Activated T-cell treated with anti-CD3 and anti-CD28 coated beads, Interleukin-2, amount 50 U/mL, for 1 hour (primary cell): ENCODE measurements around the gene TAF1L.
"Not testable (repeated sequence)": the region's sequence is repeated elsewhere in the genome, so short reads cannot be mapped to it uniquely, and the experiment has no call there.

Experiments
- DNase-seq: peaks from one replicate; pipeline ENCODE4 v3.0.0-alpha.2; 2020

The TAF1L gene

GRCh38 chr9:32635362-32635761, at the start of gene TAF1L:
TSS of gene TAF1L (minus strand) at chr9:32635669. CDS start at chr9:32635579, 90 bp downstream.
- no peak for DNase-seq

GRCh38 chr9:32681751-32682150, 46.3 kb upstream of the TAF1L start:
- no peak for DNase-seq

GRCh38 chr9:32677931-32678330, 42.5 kb upstream of the TAF1L start:
- no peak for DNase-seq

GRCh38 chr9:32672469-32672868, 37.0 kb upstream of the TAF1L start:
- no peak for DNase-seq

GRCh38 chr9:32671333-32671732, 35.9 kb upstream of the TAF1L start:
- no peak for DNase-seq

- no peak for DNase-seq
These were observed 29.6 kb upstream of the TAF1L start for GRCh38 chr9:32665101-32665500.

- DNase-seq, result no peak
These were observed 28.3 kb upstream of the TAF1L start for GRCh38 chr9:32663741-32664140.

GRCh38 chr9:32647671-32648070, 12.2 kb upstream of the TAF1L start:
- DNase-seq, result no peak

- DNase-seq, result no peak
These were observed 9.2 kb upstream of the TAF1L start for GRCh38 chr9:32644698-32645097.

GRCh38 chr9:32633151-32633550, 2.3 kb downstream of the TAF1L start:
- DNase-seq, result not testable (repeated sequence)

GRCh38 chr9:32631991-32632390, 3.5 kb downstream of the TAF1L start:
- no peak for DNase-seq

- no peak for DNase-seq
These were observed 8.0 kb downstream of the TAF1L start for GRCh38 chr9:32627394-32627954.

- DNase-seq, result no peak
These were observed 10.1 kb downstream of the TAF1L start for GRCh38 chr9:32625320-32625719.

- DNase-seq, result no peak
These were observed 12.5 kb downstream of the TAF1L start for GRCh38 chr9:32622948-32623347.

- DNase-seq, result no peak
These were observed 17.2 kb downstream of the TAF1L start for GRCh38 chr9:32618261-32618660.

- DNase-seq, result no peak
These were observed 28.7 kb downstream of the TAF1L start for GRCh38 chr9:32606811-32607210.

- DNase-seq, result no peak
These were observed 31.3 kb downstream of the TAF1L start for GRCh38 chr9:32603914-32604852.

GRCh38 chr9:32599021-32599420, 36.4 kb downstream of the TAF1L start:
- not testable (repeated sequence) for DNase-seq

GRCh38 chr9:32596936-32597335, 38.5 kb downstream of the TAF1L start:
- DNase-seq, result no peak

- DNase-seq, result no peak
These were observed 39.2 kb downstream of the TAF1L start for GRCh38 chr9:32596096-32596865.

- DNase-seq, result no peak
These were observed 44.6 kb downstream of the TAF1L start for GRCh38 chr9:32590898-32591297.

- DNase-seq, result no peak
These were observed 45.0 kb downstream of the TAF1L start for GRCh38 chr9:32590476-32590875.

- DNase-seq, result no peak
These were observed 46.3 kb downstream of the TAF1L start for GRCh38 chr9:32589083-32589723.
